IMR-90 (cell line): ENCODE measurements around the gene EHBP1. TPM values are rescaled to one million over a fixed set of nuclear protein-coding genes. Genes with fewer than 3 reads are reported as not detected.

Source experiments
- ATAC-seq: fragments of 200-7000 bp; cut with Tn5 transposase; 2 replicates; pipeline ENCODE4 v1.9.1; 2020; ENCODE audit warnings: low read depth, mild to moderate bottlenecking, moderate library complexity
- BruUV-seq: library from RNA; stranded (reverse); fragments of 400-500 nt; replicated peaks from 2 replicates; lab custom pipeline; 2021; lab: Mats Ljungman, UMichigan
- CTCF ChIA-PET: fragments of 300-600 bp; formaldehyde crosslinking; extraction: SDS; loops from one replicate; lab custom pipeline; 2021; ENCODE audit warnings: antibody characterized with exemption; lab: Yijun Ruan, JAX
- POLR2A ChIA-PET: fragments of 300-600 bp; sonication (Branson Sonifier 250); formaldehyde crosslinking; loops from one replicate; lab custom pipeline; 2022; ENCODE audit warnings: antibody characterized with exemption; ENCODE audit not compliant: unreplicated experiment; lab: Charles Lee
- DNase-seq: peaks from one replicate; pipeline ENCODE4 v3.0.0; 2013
- H2AFZ ChIP-seq: replicated peaks from 2 replicates; pipeline ENCODE3; 2013; ENCODE audit warnings: low read length, mild to moderate bottlenecking; ENCODE audit not compliant: poor library complexity
- H2AK5ac ChIP-seq: 2 replicates; pipeline ENCODE4 v1.6.1; 2013; ENCODE audit warnings: low read depth, low read length, inconsistent platforms
- H2AK9ac ChIP-seq: replicated peaks from 2 replicates; pipeline ENCODE3; 2013; ENCODE audit warnings: mild to moderate bottlenecking, low read depth, low read length, moderate library complexity; ENCODE audit not compliant: poor library complexity
- H2BK120ac ChIP-seq: 2 replicates; pipeline ENCODE4 v1.6.1; 2013; ENCODE audit warnings: low read depth, low read length, inconsistent platforms
- H2BK15ac ChIP-seq: 3 replicates; pipeline ENCODE4 v1.6.1; 2013; ENCODE audit warnings: low read depth, low read length, inconsistent platforms
- H2BK20ac ChIP-seq: 2 replicates; pipeline ENCODE4 v1.6.1; 2013; ENCODE audit warnings: low read depth, mild to moderate bottlenecking, inconsistent platforms, low read length, moderate library complexity
- H2BK5ac ChIP-seq: 2 replicates; pipeline ENCODE4 v1.6.1; 2013; ENCODE audit warnings: mild to moderate bottlenecking, low read depth, low read length, inconsistent platforms; ENCODE audit not compliant: poor library complexity, severe bottlenecking
- H3K14ac ChIP-seq: replicated peaks from 2 replicates; pipeline ENCODE4 v1.6.1; 2013; ENCODE audit warnings: low read depth, low read length, inconsistent platforms
- H3K18ac ChIP-seq: 2 replicates; pipeline ENCODE4 v1.6.1; 2013; ENCODE audit warnings: low read depth, low read length, control low read depth
- H3K23ac ChIP-seq: 2 replicates; pipeline ENCODE4 v1.6.1; 2013; ENCODE audit warnings: low read depth, low read length, inconsistent platforms
- H3K27ac ChIP-seq: 2 replicates; pipeline ENCODE4 v1.5.1; 2013; ENCODE audit warnings: mild to moderate bottlenecking, control low read depth, low read length; ENCODE audit not compliant: insufficient read depth
- H3K27me3 ChIP-seq: 2 replicates; pipeline ENCODE4 v1.6.1; 2013; ENCODE audit warnings: low read length; ENCODE audit not compliant: control insufficient read depth, insufficient read depth
- H3K36me3 ChIP-seq: 2 replicates; pipeline ENCODE4 v1.6.1; 2013; ENCODE audit warnings: low read length, mixed read lengths; ENCODE audit not compliant: control insufficient read depth, insufficient read depth
- H3K4ac ChIP-seq: 2 replicates; pipeline ENCODE4 v1.6.1; 2013; ENCODE audit warnings: low read depth, low read length, inconsistent platforms
- H3K4me1 ChIP-seq: 2 replicates; pipeline ENCODE4 v1.6.1; 2013; ENCODE audit warnings: low read length, mixed read lengths; ENCODE audit not compliant: control insufficient read depth, insufficient read depth
- H3K4me2 ChIP-seq: 2 replicates; pipeline ENCODE4 v1.6.1; 2013; ENCODE audit warnings: low read depth, mild to moderate bottlenecking, control low read depth, low read length, moderate library complexity
- H3K4me3 ChIP-seq: 2 replicates; pipeline ENCODE4 v1.5.1; 2013; ENCODE audit warnings: low read depth, mild to moderate bottlenecking, control low read depth, low read length, moderate library complexity; ENCODE audit not compliant: insufficient read depth
- H3K56ac ChIP-seq: 2 replicates; pipeline ENCODE4 v1.6.1; 2013; ENCODE audit warnings: low read length, inconsistent platforms; ENCODE audit not compliant: insufficient read depth; ENCODE audit errors: extremely low read depth
- H3K79me1 ChIP-seq, 2 experiments: 2 replicates each; pipeline ENCODE4 v1.6.1; 2013; ENCODE audit warnings: low read length in 2 of 2, inconsistent platforms in 1 of 2, low read depth in 1 of 2
- H3K9ac ChIP-seq: 2 replicates; pipeline ENCODE4 v1.6.1; 2013; ENCODE audit warnings: low read depth, low read length, control low read depth
- H3K9me1 ChIP-seq: 2 replicates; pipeline ENCODE4 v1.6.1; 2013; ENCODE audit warnings: low read length, inconsistent platforms; ENCODE audit not compliant: insufficient read depth
- H3K9me3 ChIP-seq: 2 replicates; pipeline ENCODE4 v1.6.1; 2013; ENCODE audit warnings: low read length; ENCODE audit not compliant: control insufficient read depth, insufficient read depth
- H4K20me1 ChIP-seq: 2 replicates; pipeline ENCODE4 v1.6.1; 2013; ENCODE audit warnings: low read length, inconsistent platforms; ENCODE audit not compliant: insufficient read depth
- H4K5ac ChIP-seq: 2 replicates; pipeline ENCODE4 v1.6.1; 2013; ENCODE audit warnings: mild to moderate bottlenecking, low read depth, low read length, control low read depth
- H4K8ac ChIP-seq, 2 experiments: 2 replicates each; pipeline ENCODE4 v1.6.1; 2013; ENCODE audit warnings: low read depth in 2 of 2, low read length in 2 of 2, control low read depth in 1 of 2, inconsistent platforms in 1 of 2
- H4K91ac ChIP-seq: 2 replicates; pipeline ENCODE4 v1.6.1; 2013; ENCODE audit warnings: low read depth, low read length, inconsistent platforms; ENCODE audit not compliant: insufficient read depth
- CTCF ChIP-seq: conservative IDR thresholded peaks from 2 replicates; pipeline ENCODE4 v1.5.1; 2012; ENCODE audit warnings: mild to moderate bottlenecking, low read depth, low read length, improper control_type of control experiment
- USF2 ChIP-seq: fragments of 150-350 bp; IDR thresholded peaks from 2 replicates; pipeline ENCODE4 v1.6.1; 2017; ENCODE audit warnings: mild to moderate bottlenecking, antibody characterized with exemption, low read length, low read depth
- WGBS, 2 experiments: methylation state at CpG; one replicate each; pipeline versions ENCODE4 v1.1.5 to v1.1.7; 2013; ENCODE audit warnings: missing lambda C conversion rate in 2 of 2; ENCODE audit not compliant: insufficient read length in 1 of 2; ENCODE audit errors: extremely low coverage in 2 of 2; 5-methylcytosine and 5-hydroxymethylcytosine counted together
- dilution Hi-C: fragments of 300-500 bp; cut with HindIII; formaldehyde crosslinking; loops from one replicate; pipeline ENCODE4 v1.14.3; 2018; ENCODE audit warnings: low sequenced_read_pairs; ENCODE audit not compliant: unreplicated experiment
- in situ Hi-C: fragments of 300-500 bp; cut with MboI; formaldehyde crosslinking; loops from 3 replicates; pipeline ENCODE4 v1.14.3; 2019; ENCODE audit warnings: low sequenced_read_pairs, inconsistent platforms, mixed read lengths
- intact Hi-C: fragments of 100-400 bp; cut with micrococcal nuclease; formaldehyde crosslinking; loops from 2 replicates; pipeline ENCODE4 v1.10.0; 2022
- polyA plus RNA-seq, 3 experiments: library from polyadenylated mRNA; depleted of rRNA; stranded (reverse); fragments of >200 nt; gene quantifications; 2 replicates each; pipeline ENCODE4 v1.2.3, GENCODE V29; 2012; ENCODE audit warnings: low replicate concordance in 1 of 3
- total RNA-seq: library from RNA; depleted of rRNA; stranded (reverse); fragments of >200 nt; gene quantifications from 2 replicates; pipeline ENCODE4 v1.2.3, GENCODE V29; 2012

Gene EHBP1
- total and polyA plus RNA-seq, 2 of the 4 experiments (the other 2 are of a cell fraction): 28.3 to 44.4 TPM

GRCh38 chr2:63035169-63035568 lies 329.7 kb downstream of the EHBP1 start:
- H2BK120ac ChIP-seq: no peak overlapping the region
- no peak for TF ChIP-seq USF2
- no peak for TF ChIP-seq CTCF
- POLR2A ChIA-PET: no interaction called here
- H2BK15ac ChIP-seq: no peak overlapping the region
- no peak overlapping the region for H3K9ac ChIP-seq
- H3K36me3 ChIP-seq: no peaks in the 10 kb centered on the region
- no peak overlapping the region for H3K4ac ChIP-seq
- no peak overlapping the region for H2BK5ac ChIP-seq
- H2AFZ ChIP-seq: no peak overlapping the region
- no peak overlapping the region for H3K27ac ChIP-seq
- H4K8ac ChIP-seq: no peak overlapping the region
- H3K4me2 ChIP-seq: no peak overlapping the region
- intact Hi-C loops (no loop called here), dilution Hi-C loops (no loop called here), in situ Hi-C loops (loop anchor here (25.0 kb wide), 1 partner anchor 573 kb away; no protein-coding TSS in a partner anchor)
- peaks cover 3% of the 10 kb centered on the region; the same call in 1 of the 2 replicates for H3K9me1 ChIP-seq
- no CpG with 5 or more reads among the region's 2 CpGs for WGBS, 2 experiments
- H2AK5ac ChIP-seq: no peak overlapping the region
- H2BK20ac ChIP-seq: no peak overlapping the region
- H3K23ac ChIP-seq: no peak overlapping the region
- H3K27me3 ChIP-seq: no peaks in the 10 kb centered on the region
- no peaks in the 10 kb centered on the region; a peak in 1 of 4 replicates for H3K79me1 ChIP-seq
- no peak overlapping the region for H3K4me3 ChIP-seq
- ATAC-seq (no peak), DNase-seq (no peak)
- H3K4me1 ChIP-seq: no peaks in the 10 kb centered on the region
- BruUV-seq: no TSS peak
- H3K9me3 ChIP-seq: no peaks in the 10 kb centered on the region
- H4K91ac ChIP-seq: no peak overlapping the region
- CTCF ChIA-PET: no interaction called here
- H2AK9ac ChIP-seq: no peak overlapping the region
- no peak overlapping the region for H3K18ac ChIP-seq
- no peak overlapping the region for H4K5ac ChIP-seq
- H3K56ac ChIP-seq: no peak overlapping the region
- no peak overlapping the region for H3K14ac ChIP-seq
- no peaks in the 10 kb centered on the region for H4K20me1 ChIP-seq
